Uterus (tissue), 4 donors: ENCODE results near the gene HNRNPC. TPM values are rescaled to one million over a fixed set of nuclear protein-coding genes. Genes with fewer than 3 reads are reported as not detected.
"Not testable (repeated sequence)": the region's sequence is repeated elsewhere in the genome, so short reads cannot be mapped to it uniquely, and the experiment has no call there.

Experiments used
- DNase-seq, 2 donors: peaks; one replicate each; pipeline ENCODE4 v3.0.0-alpha.2; 2019 to 2020
- H3K27ac ChIP-seq, 2 donors: fragments of 200-600 bp; sonication (generic); 1 replicate in 1 of 2; 2 replicates in 1 of 2; pipeline ENCODE4 v1.5.1; 2016 to 2018
- H3K27me3 ChIP-seq, 2 donors: fragments of 200-600 bp; sonication (generic); one replicate each; pipeline ENCODE4 v1.5.1; 2018 to 2019; ENCODE audit warnings: control low read depth in 1 of 2
- H3K36me3 ChIP-seq, 2 donors: fragments of 200-600 bp; sonication (generic); one replicate each; pipeline ENCODE4 v1.5.1; 2019; ENCODE audit warnings: control low read depth in 1 of 2
- H3K4me1 ChIP-seq, 2 donors: fragments of 200-600 bp; sonication (generic); one replicate each; pipeline ENCODE4 v1.5.1; 2018 to 2019; ENCODE audit warnings: control low read depth in 1 of 2
- H3K4me3 ChIP-seq, 2 donors: fragments of 200-600 bp; sonication (generic); 1 replicate in 1 of 2; 2 replicates in 1 of 2; pipeline ENCODE4 v1.5.1; 2018 to 2019; ENCODE audit warnings: mild to moderate bottlenecking in 1 of 2
- H3K9me3 ChIP-seq, 2 donors: fragments of 200-600 bp; sonication (generic); one replicate each; pipeline ENCODE4 v1.5.1; 2019; ENCODE audit warnings: control low read depth in 1 of 2
- CTCF ChIP-seq, 4 experiments: fragments of 200-600 bp in 2 of 4; fragments of 450-650 bp in 2 of 4; sonication (generic) in 2 of 4; IDR thresholded peaks; one replicate each; pipeline ENCODE4 v1.5.1; 2016 to 2019; ENCODE audit warnings: antibody characterized with exemption in 4 of 4, mild to moderate bottlenecking in 2 of 4, moderate library complexity in 1 of 4
- POLR2A ChIP-seq, 2 donors: fragments of 450-650 bp; IDR thresholded peaks; one replicate each; pipeline ENCODE4 v1.6.1; 2016; ENCODE audit warnings: antibody characterized with exemption in 2 of 2, mild to moderate bottlenecking in 1 of 2, moderate library complexity in 1 of 2
- intact Hi-C: fragments of 100-400 bp; cut with DNase I; formaldehyde crosslinking; loops from one replicate; pipeline ENCODE4 v1.15.1; 2023; ENCODE audit warnings: low total_unique reads
- total RNA-seq, 4 donors: library from RNA; depleted of rRNA in 3 of 4; stranded (reverse); fragments of >200 nt in 3 of 4; gene quantifications; one replicate each; pipeline versions ENCODE4 v1.1.0 to v1.2.4, GENCODE V29; 2014 to 2023
- donor health status: DM: yes; HTN: yes; CAD: no.

The HNRNPC gene
- total RNA-seq, 4 donors from 2014 or later = 378 to 599 (median 531) TPM

GRCh38 chr14:21302013-21302835 lies 33.0 kb upstream of the HNRNPC start:
- Histone ChIP-seq H3K36me3 (no peaks in the 10 kb centered on the region), H3K4me1 (no peaks in the 10 kb centered on the region), H3K27me3 (peaks cover 0 to 4% of the 10 kb centered on the region in 2 donors), H3K4me3 (no peak overlapping the region), H3K27ac (no peak overlapping the region), H3K9me3 (no peaks in the 10 kb centered on the region)
- DNase-seq = no peak
- intact Hi-C loops = no loop called here
- no peak for TF ChIP-seq POLR2A (IDR thresholded peaks at IDR 0.05)
- TF ChIP-seq CTCF (IDR thresholded peaks at IDR 0.05) = no peak

GRCh38 chr14:21300892-21301291 lies 31.6 kb upstream of the HNRNPC start:
- Histone ChIP-seq H3K4me3 (no peak overlapping the region), H3K4me1 (no peaks in the 10 kb centered on the region), H3K36me3 (no peaks in the 10 kb centered on the region), H3K9me3 (no peaks in the 10 kb centered on the region), H3K27me3 (peaks cover 0 to 4% of the 10 kb centered on the region in 2 donors), H3K27ac (no peak overlapping the region)
- DNase-seq = no peak
- TF ChIP-seq CTCF (IDR thresholded peaks at IDR 0.05) (no peak), POLR2A (IDR thresholded peaks at IDR 0.05) (no peak)
- intact Hi-C loops = no loop called here

- Histone ChIP-seq H3K36me3 (no peaks in the 10 kb centered on the region), H3K4me1 (no peaks in the 10 kb centered on the region), H3K27me3 (peaks cover 0 to 4% of the 10 kb centered on the region in 2 donors), H3K27ac (no peak overlapping the region), H3K4me3 (no peak overlapping the region), H3K9me3 (no peaks in the 10 kb centered on the region)
- intact Hi-C loops = no loop called here
- DNase-seq = no peak
- TF ChIP-seq POLR2A (IDR thresholded peaks at IDR 0.05) (no peak), CTCF (IDR thresholded peaks at IDR 0.05) (no peak)
Measured at GRCh38 chr14:21299562-21300130, 30.4 kb upstream of the HNRNPC start.

GRCh38 chr14:21298358-21298757 lies 29.1 kb upstream of the HNRNPC start:
- intact Hi-C loops = no loop called here
- H3K36me3 ChIP-seq = no peaks in the 10 kb centered on the region
- DNase-seq = no peak
- no peak for TF ChIP-seq POLR2A (IDR thresholded peaks at IDR 0.05)
- no peak for TF ChIP-seq CTCF (IDR thresholded peaks at IDR 0.05)
- H3K9me3 ChIP-seq = no peaks in the 10 kb centered on the region
- H3K27ac ChIP-seq = no peak overlapping the region
- H3K4me1 ChIP-seq = no peaks in the 10 kb centered on the region
- no peak overlapping the region for H3K4me3 ChIP-seq
- H3K27me3 ChIP-seq = peaks cover 0 to 4% of the 10 kb centered on the region in 2 donors

- DNase-seq, H3K36me3 ChIP-seq, H3K27ac ChIP-seq, H3K4me1 ChIP-seq, H3K9me3 ChIP-seq, H3K27me3 ChIP-seq, H3K4me3 ChIP-seq, intact Hi-C loops: not testable (repeated sequence)
Measured at GRCh38 chr14:21294026-21294425, 24.8 kb upstream of the HNRNPC start.
